ENCODE results near the gene ANKRD31.
"Not testable (repeated sequence)": the region's sequence is repeated elsewhere in the genome, so short reads cannot be mapped to it uniquely, and the experiment has no call there.

The ANKRD31 gene

DNA sequence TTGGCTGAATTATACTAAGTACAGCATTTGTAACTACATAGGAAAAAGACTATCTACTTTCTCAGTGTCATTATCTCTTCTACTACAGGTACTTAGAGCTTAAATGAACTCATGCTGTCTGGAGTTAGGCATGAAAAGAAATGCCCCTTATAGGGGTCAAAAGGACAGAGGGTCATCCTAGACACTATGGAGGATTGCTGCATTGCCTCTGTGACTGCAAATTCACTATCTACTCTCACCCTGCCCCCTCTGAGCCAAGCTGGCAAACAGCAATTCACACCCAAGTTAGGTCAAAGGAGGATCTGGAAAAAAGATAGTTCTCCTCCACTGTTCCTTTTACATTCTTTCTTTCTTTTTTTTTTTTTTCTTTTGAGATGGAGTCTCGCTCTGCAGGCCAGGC is 36.7 kb downstream of the ANKRD31 start:
- Mint-ChIP-seq H3K27ac (no peak overlapping the region), H3K9me3 (no peaks in the 10 kb centered on the region), H3K36me3 (ENCODE audit: low read depth) (peaks cover 2% of the 10 kb centered on the region), H3K27me3 (no peaks in the 10 kb centered on the region), H3K4me1 (no peaks in the 10 kb centered on the region), H3K4me3 (no peak overlapping the region)
- no peak for DNase-seq
- no peak for ATAC-seq

GRCh38 chr5:75199071-75199470 is 37.6 kb downstream of the ANKRD31 start:
- DNase-seq (no peak), ATAC-seq (no peak)
- no peak overlapping the region for H3K27ac Mint-ChIP-seq
- no peaks in the 10 kb centered on the region for H3K9me3 Mint-ChIP-seq
- no peaks in the 10 kb centered on the region for H3K27me3 Mint-ChIP-seq
- no peak overlapping the region for H3K4me3 Mint-ChIP-seq
- no peaks in the 10 kb centered on the region for H3K4me1 Mint-ChIP-seq
- H3K36me3 Mint-ChIP-seq (ENCODE audit: low read depth), result peaks cover 2% of the 10 kb centered on the region

GRCh38 chr5:75197745-75198144 is 38.9 kb downstream of the ANKRD31 start:
- no peak overlapping the region for H3K27ac Mint-ChIP-seq
- H3K36me3 Mint-ChIP-seq (ENCODE audit: low read depth), result peaks cover 2% of the 10 kb centered on the region
- no peaks in the 10 kb centered on the region for H3K9me3 Mint-ChIP-seq
- ATAC-seq (no peak), DNase-seq (no peak)
- H3K4me3 Mint-ChIP-seq, result no peak overlapping the region
- peaks cover 6% of the 10 kb centered on the region for H3K4me1 Mint-ChIP-seq
- no peaks in the 10 kb centered on the region for H3K27me3 Mint-ChIP-seq

DNA sequence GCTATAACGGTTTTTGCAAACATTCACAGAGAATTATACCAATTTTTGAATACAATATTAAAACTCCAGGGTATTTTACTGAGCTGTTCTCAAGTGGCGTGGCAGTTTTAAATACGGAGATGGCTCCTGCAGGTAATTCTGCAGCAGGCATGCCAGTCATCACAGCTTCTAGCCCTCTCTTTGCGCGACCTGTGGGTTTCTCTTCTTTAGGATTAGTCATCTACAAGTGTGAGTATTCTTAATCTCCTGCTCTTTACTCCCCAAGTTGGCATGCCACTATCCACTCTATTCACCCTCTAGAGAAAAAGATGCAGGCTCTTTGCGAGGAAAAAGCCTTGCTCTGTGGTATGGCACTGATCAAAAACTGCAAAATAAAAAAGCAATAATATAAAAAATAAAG is 43.9 kb downstream of the ANKRD31 start:
- Mint-ChIP-seq H3K27ac (no peak overlapping the region), H3K36me3 (ENCODE audit: low read depth) (peaks cover 2% of the 10 kb centered on the region), H3K4me1 (peaks cover 24% of the 10 kb centered on the region), H3K27me3 (no peaks in the 10 kb centered on the region), H3K4me3 (no peak overlapping the region), H3K9me3 (no peaks in the 10 kb centered on the region)
- peak; percentile 5 for DNase-seq
- ATAC-seq, result peak; percentile 69

- Mint-ChIP-seq H3K27me3 (no peaks in the 10 kb centered on the region), H3K27ac (no peak overlapping the region), H3K4me3 (no peak overlapping the region), H3K4me1 (peaks cover 25% of the 10 kb centered on the region), H3K36me3 (ENCODE audit: low read depth) (peaks cover 2% of the 10 kb centered on the region), H3K9me3 (no peaks in the 10 kb centered on the region)
- no peak for DNase-seq
- peak; percentile 66 for ATAC-seq
Measured at GRCh38 chr5:75192264-75192663, 44.4 kb downstream of the ANKRD31 start.

DNA sequence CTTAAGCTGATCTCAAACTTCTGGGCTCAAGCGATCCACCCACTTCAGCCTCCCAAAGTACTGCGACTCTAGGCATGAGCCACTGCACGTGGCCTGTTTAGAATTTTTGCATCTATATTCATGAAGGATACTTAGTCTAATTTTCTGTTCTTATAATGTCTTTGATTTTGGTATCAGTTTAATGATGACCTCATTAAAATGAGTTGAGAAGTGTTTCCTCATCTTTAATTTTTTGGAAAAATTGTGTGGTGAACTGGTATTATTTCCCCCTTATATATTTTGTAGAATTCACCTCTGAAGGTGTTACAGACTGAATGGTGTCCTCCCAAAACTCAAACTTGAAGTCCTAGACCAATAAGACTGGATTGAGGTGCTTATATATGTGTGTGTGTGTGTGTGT is 46.5 kb downstream of the ANKRD31 start:
- DNase-seq, result no peak
- H3K9me3 Mint-ChIP-seq, result no peaks in the 10 kb centered on the region
- H3K27me3 Mint-ChIP-seq, result no peaks in the 10 kb centered on the region
- H3K4me3 Mint-ChIP-seq, result no peak overlapping the region
- no peak overlapping the region for H3K27ac Mint-ChIP-seq
- H3K36me3 Mint-ChIP-seq (ENCODE audit: low read depth), result no peaks in the 10 kb centered on the region
- H3K4me1 Mint-ChIP-seq, result peaks cover 27% of the 10 kb centered on the region
- ATAC-seq, result no peak

DNA sequence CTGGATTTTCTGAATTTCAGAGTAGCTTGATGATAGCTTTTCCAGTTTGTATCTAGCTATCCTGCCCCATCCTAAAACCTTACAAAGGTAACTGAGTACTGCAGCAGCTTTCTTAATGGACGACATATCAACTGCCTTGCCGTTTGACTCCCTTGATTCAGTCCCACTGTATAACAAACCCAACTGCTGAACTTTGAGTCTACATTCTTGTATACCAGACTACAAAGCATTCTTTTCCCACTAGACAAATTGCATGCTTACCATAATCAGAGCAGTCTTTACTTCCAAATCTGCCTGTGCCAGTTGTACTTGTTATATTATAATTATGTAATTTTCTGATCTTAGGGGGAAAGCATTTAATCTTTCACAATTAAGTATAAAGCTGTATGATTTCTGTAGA is 47.3 kb downstream of the ANKRD31 start:
- ATAC-seq, result no peak
- H3K36me3 Mint-ChIP-seq (ENCODE audit: low read depth), result no peaks in the 10 kb centered on the region
- DNase-seq, result no peak
- H3K4me1 Mint-ChIP-seq, result peaks cover 30% of the 10 kb centered on the region
- H3K4me3 Mint-ChIP-seq, result no peak overlapping the region
- no peaks in the 10 kb centered on the region for H3K9me3 Mint-ChIP-seq
- H3K27ac Mint-ChIP-seq, result no peak overlapping the region
- H3K27me3 Mint-ChIP-seq, result no peaks in the 10 kb centered on the region

DNA sequence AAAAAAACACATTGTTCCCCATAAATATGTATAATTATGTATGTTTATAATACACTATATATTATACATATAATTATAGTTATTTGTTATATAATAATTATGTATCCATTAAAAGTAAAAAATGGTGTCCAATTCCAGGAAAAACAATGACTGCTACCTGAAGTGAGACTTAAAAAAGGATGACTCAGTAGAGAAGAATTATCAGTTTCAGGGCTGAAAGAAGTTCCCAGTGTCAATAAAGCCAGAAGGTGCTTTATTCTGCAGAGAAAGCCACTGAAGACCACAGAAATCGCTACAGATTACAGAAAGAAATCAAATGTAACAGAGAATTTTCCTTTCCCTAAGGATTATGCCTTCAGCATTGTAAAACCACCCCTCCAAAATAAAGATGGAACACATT is 50.9 kb downstream of the ANKRD31 start:
- Mint-ChIP-seq H3K36me3 (ENCODE audit: low read depth) (peaks cover 8% of the 10 kb centered on the region), H3K27me3 (no peaks in the 10 kb centered on the region), H3K27ac (no peak overlapping the region), H3K4me1 (peaks cover 15% of the 10 kb centered on the region), H3K4me3 (no peak overlapping the region), H3K9me3 (peaks cover 3% of the 10 kb centered on the region)
- DNase-seq (no peak), ATAC-seq (no peak)

- not testable (repeated sequence) for H3K4me3 Mint-ChIP-seq, DNase-seq, H3K27ac Mint-ChIP-seq, H3K27me3 Mint-ChIP-seq, H3K4me1 Mint-ChIP-seq, ATAC-seq
- Mint-ChIP-seq H3K36me3 (ENCODE audit: low read depth) (peaks cover 16% of the 10 kb centered on the region), H3K9me3 (peaks cover 18% of the 10 kb centered on the region)
Measured at GRCh38 chr5:75176009-75176408, 60.7 kb downstream of the ANKRD31 start.

GRCh38 chr5:75174872-75175271 is 61.8 kb downstream of the ANKRD31 start:
- not testable (repeated sequence) for H3K27me3 Mint-ChIP-seq, H3K4me3 Mint-ChIP-seq, H3K4me1 Mint-ChIP-seq, ATAC-seq, DNase-seq, H3K27ac Mint-ChIP-seq
- H3K36me3 Mint-ChIP-seq (ENCODE audit: low read depth), result peaks cover 15% of the 10 kb centered on the region
- peaks cover 18% of the 10 kb centered on the region for H3K9me3 Mint-ChIP-seq

DNA sequence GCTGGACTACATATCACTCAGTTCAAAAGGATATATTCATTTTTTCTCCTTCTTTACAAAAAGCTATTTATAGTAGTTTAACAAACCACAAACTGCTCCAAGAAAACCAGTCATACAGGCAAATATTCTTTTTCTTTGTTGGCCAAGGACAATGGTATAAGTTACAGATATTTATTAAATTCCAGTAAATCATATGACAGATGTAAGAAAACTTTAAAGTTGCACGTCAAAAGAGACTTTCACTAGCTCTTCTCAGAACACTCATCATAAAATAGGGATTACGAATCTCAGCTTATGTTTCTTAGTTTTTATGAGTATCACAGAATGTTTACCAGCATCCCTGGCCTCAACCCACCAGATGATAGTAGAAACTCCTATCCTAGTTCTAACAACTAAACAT is 67.2 kb downstream of the ANKRD31 start:
- DNase-seq, result no peak
- H3K4me1 Mint-ChIP-seq, result no peaks in the 10 kb centered on the region

DNA sequence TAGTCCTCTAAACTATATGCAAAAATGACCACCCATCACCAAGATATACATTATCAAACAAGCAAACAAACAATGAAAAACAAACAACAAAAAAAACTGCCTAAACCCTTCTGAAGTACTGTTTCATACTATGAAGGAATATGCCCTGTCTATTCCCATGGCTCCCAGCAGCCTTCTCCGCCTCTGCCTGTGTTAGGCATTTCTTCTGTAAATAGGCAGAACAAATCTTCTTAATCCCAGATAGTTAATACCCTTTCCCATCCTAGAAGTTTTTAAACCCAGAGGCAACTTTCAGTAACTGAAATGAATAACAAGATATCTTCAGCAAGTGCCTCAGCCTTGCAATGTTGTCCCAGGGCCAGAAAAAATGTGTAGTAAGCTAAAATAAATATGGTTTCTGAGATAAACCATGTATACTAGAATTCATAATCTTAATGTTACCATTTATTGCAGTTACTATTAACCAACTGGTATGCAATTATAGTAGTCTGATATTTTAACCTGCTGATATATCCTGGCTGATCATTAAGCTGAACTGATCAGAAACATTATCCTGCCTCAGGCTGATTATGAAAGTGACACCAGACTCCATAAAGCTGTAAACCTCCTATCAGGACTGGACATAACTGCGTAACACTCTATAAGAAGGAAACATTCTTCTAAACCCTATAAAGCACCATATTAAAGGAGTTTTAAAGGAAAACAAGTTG is 68.5 kb downstream of the ANKRD31 start:
- Mint-ChIP-seq H3K4me1 (no peaks in the 10 kb centered on the region), H3K27me3 (no peaks in the 10 kb centered on the region), H3K9me3 (peaks cover under 1% of the 10 kb centered on the region), H3K27ac (no peak overlapping the region), H3K4me3 (no peak overlapping the region), H3K36me3 (ENCODE audit: low read depth) (no peaks in the 10 kb centered on the region)
- ATAC-seq, result no peak
- DNase-seq, result no peak

More for the DNA sequence above, 67.2 kb downstream of the ANKRD31 start:
- H3K4me3 Mint-ChIP-seq, result no peak overlapping the region
- peaks cover 7% of the 10 kb centered on the region for H3K36me3 Mint-ChIP-seq (ENCODE audit: low read depth)
- H3K27ac Mint-ChIP-seq, result no peak overlapping the region
- H3K9me3 Mint-ChIP-seq, result peaks cover 13% of the 10 kb centered on the region
- no peak for ATAC-seq
- H3K27me3 Mint-ChIP-seq, result no peaks in the 10 kb centered on the region

DNA sequence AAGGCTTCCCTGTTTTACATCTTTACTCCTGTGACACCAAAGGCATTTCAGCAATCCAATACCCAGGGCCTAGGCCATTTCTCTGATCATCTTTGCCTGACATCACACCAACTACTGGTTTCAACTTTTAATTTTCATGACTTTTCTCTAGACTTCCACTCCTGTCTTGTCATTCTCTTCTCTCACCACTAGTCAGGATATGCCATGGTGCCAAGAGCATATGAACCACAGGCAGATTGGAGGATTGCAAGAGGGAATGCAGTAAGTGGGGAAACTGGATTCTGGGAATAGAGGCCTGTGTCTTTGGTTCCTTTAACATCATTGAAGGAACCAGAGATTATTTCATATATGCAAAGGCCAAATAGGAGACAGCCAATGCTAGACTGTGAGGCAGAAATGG is 69.3 kb downstream of the ANKRD31 start:
- Mint-ChIP-seq H3K4me3 (no peak overlapping the region), H3K27me3 (no peaks in the 10 kb centered on the region), H3K36me3 (ENCODE audit: low read depth) (no peaks in the 10 kb centered on the region), H3K9me3 (peaks cover under 1% of the 10 kb centered on the region), H3K27ac (no peak overlapping the region), H3K4me1 (no peaks in the 10 kb centered on the region)
- DNase-seq (no peak), ATAC-seq (no peak)

GRCh38 chr5:75161508-75161907 is 75.2 kb downstream of the ANKRD31 start:
- DNase-seq, ATAC-seq, H3K27me3 Mint-ChIP-seq, H3K27ac Mint-ChIP-seq, H3K4me3 Mint-ChIP-seq, H3K4me1 Mint-ChIP-seq: not testable (repeated sequence)
- peaks cover 23% of the 10 kb centered on the region for H3K36me3 Mint-ChIP-seq (ENCODE audit: low read depth)
- H3K9me3 Mint-ChIP-seq, result peaks cover 32% of the 10 kb centered on the region

- H3K4me1 Mint-ChIP-seq, result no peaks in the 10 kb centered on the region
- peaks cover 32% of the 10 kb centered on the region for H3K9me3 Mint-ChIP-seq
- no peaks in the 10 kb centered on the region for H3K27me3 Mint-ChIP-seq
- DNase-seq (no peak), ATAC-seq (no peak)
- H3K27ac Mint-ChIP-seq, result no peak overlapping the region
- H3K36me3 Mint-ChIP-seq (ENCODE audit: low read depth), result peaks cover 21% of the 10 kb centered on the region
- H3K4me3 Mint-ChIP-seq, result no peak overlapping the region
Measured at GRCh38 chr5:75156585-75156984, 80.1 kb downstream of the ANKRD31 start.

DNA sequence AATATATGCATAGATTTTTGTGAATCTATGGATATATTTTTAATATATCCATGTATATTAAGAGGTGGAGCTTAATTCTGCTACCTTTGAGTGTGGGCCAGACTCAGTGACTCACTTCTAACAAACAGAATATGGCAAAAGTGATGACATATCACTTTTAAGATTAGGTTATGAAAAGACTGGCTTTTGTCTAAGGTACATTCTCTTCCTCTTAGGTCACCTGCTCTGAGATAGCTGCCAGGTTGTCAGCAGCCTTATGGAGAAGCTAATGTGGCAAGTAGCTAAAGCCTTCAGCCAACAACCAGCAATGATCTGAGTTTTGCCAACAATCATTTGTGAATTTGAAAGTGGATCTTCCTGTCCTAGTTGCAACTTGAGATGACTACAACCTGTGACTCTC is 83.8 kb downstream of the ANKRD31 start:
- Mint-ChIP-seq H3K4me3 (no peak overlapping the region), H3K4me1 (peaks cover 6% of the 10 kb centered on the region), H3K27me3 (no peaks in the 10 kb centered on the region), H3K9me3 (peaks cover 7% of the 10 kb centered on the region), H3K36me3 (ENCODE audit: low read depth) (peaks cover 5% of the 10 kb centered on the region), H3K27ac (no peak overlapping the region)
- no peak for DNase-seq
- no peak for ATAC-seq
